ENCODE results near the gene PRLR.

The PRLR gene

GRCh38 chr5:35209862-35210261 is 20.4 kb downstream of the PRLR start:
- Histone ChIP-seq H3K79me2 (ENCODE audit: low read length) (no peaks in the 10 kb centered on the region), H3K4me1 (ENCODE audit: low read length) (no peaks in the 10 kb centered on the region), H3K27ac (ENCODE audit: low read length) (no peak overlapping the region), H3K4me3 (ENCODE audit: low read length) (no peak overlapping the region), H3K27me3 (replicated peaks; ENCODE audit: insufficient read depth, low read length) (no peaks in the 10 kb centered on the region), H3F3A (ENCODE audit: insufficient read depth, low read length) (no peaks in the 10 kb centered on the region), H3K36me3 (replicated peaks; ENCODE audit: insufficient read depth, low read length) (no peaks in the 10 kb centered on the region), H2AFZ (ENCODE audit: low read length) (no peak overlapping the region), H4K20me1 (ENCODE audit: insufficient read depth, low read length) (no peaks in the 10 kb centered on the region), H3K4me2 (ENCODE audit: low read depth, low read length) (no peak overlapping the region), H3K9ac (ENCODE audit: low read length) (no peak overlapping the region), H3K9me3 (replicated peaks; ENCODE audit: insufficient read depth, low read length) (no peaks in the 10 kb centered on the region), H3K9me2 (replicated peaks; ENCODE audit: insufficient read depth, low read length) (no peaks in the 10 kb centered on the region)
- no peak for DNase-seq
- TF ChIP-seq, protein P1, sequence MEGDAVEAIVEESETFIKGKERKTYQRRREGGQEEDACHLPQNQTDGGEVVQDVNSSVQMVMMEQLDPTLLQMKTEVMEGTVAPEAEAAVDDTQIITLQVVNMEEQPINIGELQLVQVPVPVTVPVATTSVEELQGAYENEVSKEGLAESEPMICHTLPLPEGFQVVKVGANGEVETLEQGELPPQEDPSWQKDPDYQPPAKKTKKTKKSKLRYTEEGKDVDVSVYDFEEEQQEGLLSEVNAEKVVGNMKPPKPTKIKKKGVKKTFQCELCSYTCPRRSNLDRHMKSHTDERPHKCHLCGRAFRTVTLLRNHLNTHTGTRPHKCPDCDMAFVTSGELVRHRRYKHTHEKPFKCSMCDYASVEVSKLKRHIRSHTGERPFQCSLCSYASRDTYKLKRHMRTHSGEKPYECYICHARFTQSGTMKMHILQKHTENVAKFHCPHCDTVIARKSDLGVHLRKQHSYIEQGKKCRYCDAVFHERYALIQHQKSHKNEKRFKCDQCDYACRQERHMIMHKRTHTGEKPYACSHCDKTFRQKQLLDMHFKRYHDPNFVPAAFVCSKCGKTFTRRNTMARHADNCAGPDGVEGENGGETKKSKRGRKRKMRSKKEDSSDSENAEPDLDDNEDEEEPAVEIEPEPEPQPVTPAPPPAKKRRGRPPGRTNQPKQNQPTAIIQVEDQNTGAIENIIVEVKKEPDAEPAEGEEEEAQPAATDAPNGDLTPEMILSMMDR (IDR thresholded peaks at IDR 0.05; ENCODE audit: low read length) = no peak
- TF ChIP-seq EZH2phosphoT487 (IDR thresholded peaks at IDR 0.05; ENCODE audit: low read length) (no peak), EZH2 (optimal IDR thresholded peaks at IDR 0.05; ENCODE audit: low read depth, low read length) (no peak)

DNA sequence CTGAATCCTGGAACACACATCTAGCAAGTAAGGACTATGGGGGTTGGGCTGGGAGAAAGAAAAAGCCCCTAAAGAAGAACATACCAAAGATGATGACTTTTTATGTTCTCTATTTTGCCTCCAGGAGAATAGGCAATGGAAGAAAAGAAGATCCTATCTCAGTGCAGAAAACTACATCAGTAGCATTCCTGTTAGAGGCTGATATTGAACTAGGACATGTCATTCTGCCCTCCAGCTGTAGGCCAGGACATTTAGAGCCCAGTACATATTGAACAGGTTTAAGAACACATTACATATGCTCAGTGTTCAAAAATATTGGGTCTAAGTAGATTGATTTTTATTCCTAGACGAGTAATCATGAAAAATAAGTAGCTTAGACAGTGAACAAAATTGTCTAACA is 24.7 kb downstream of the PRLR start:
- Histone ChIP-seq H3K4me2 (ENCODE audit: low read depth, low read length) (no peak overlapping the region), H3K9ac (ENCODE audit: low read length) (no peak overlapping the region), H4K20me1 (ENCODE audit: insufficient read depth, low read length) (no peaks in the 10 kb centered on the region), H3K79me2 (ENCODE audit: low read length) (no peaks in the 10 kb centered on the region), H3K27ac (ENCODE audit: low read length) (no peak overlapping the region), H3K9me2 (replicated peaks; ENCODE audit: insufficient read depth, low read length) (no peaks in the 10 kb centered on the region), H3K36me3 (replicated peaks; ENCODE audit: insufficient read depth, low read length) (no peaks in the 10 kb centered on the region), H3K4me1 (ENCODE audit: low read length) (no peaks in the 10 kb centered on the region), H2AFZ (ENCODE audit: low read length) (no peak overlapping the region), H3F3A (ENCODE audit: insufficient read depth, low read length) (no peaks in the 10 kb centered on the region), H3K27me3 (replicated peaks; ENCODE audit: insufficient read depth, low read length) (no peaks in the 10 kb centered on the region), H3K4me3 (ENCODE audit: low read length) (no peak overlapping the region), H3K9me3 (replicated peaks; ENCODE audit: insufficient read depth, low read length) (no peaks in the 10 kb centered on the region)
- TF ChIP-seq EZH2phosphoT487 (IDR thresholded peaks at IDR 0.05; ENCODE audit: low read length) (no peak), EZH2 (optimal IDR thresholded peaks at IDR 0.05; ENCODE audit: low read depth, low read length) (no peak)
- TF ChIP-seq, protein P1 (IDR thresholded peaks at IDR 0.05; ENCODE audit: low read length) = no peak
- no peak for DNase-seq

DNA sequence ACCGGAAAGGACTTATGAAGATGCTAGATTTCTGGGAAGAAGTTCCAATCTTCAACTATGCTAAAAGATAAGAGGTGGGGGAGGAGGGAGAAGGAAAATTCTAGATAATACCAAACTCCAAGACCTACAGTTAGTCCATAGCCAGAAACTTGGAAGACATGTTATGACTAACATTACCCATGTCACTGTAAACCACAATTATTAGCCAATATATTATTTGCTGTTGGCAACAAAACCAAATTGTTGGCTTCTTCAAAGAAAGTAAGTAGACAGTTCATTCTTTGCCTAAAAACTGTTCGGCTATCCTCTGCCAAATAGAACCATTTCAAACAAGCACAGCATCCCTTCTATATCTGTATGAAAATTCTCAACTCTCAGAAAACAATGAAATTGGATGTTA is 25.1 kb downstream of the PRLR start:
- no peaks in the 10 kb centered on the region for H3K9me2 ChIP-seq (replicated peaks; ENCODE audit: insufficient read depth, low read length)
- H3K9ac ChIP-seq (ENCODE audit: low read length) = no peak overlapping the region
- H3K4me2 ChIP-seq (ENCODE audit: low read depth, low read length) = no peak overlapping the region
- no peaks in the 10 kb centered on the region for H3K36me3 ChIP-seq (replicated peaks; ENCODE audit: insufficient read depth, low read length)
- no peaks in the 10 kb centered on the region for H3K4me1 ChIP-seq (ENCODE audit: low read length)
- no peak for DNase-seq
- H4K20me1 ChIP-seq (ENCODE audit: insufficient read depth, low read length) = no peaks in the 10 kb centered on the region
- TF ChIP-seq EZH2 (optimal IDR thresholded peaks at IDR 0.05; ENCODE audit: low read depth, low read length) (no peak), EZH2phosphoT487 (IDR thresholded peaks at IDR 0.05; ENCODE audit: low read length) (no peak)
- TF ChIP-seq, protein P1 (IDR thresholded peaks at IDR 0.05; ENCODE audit: low read length) = no peak
- H2AFZ ChIP-seq (ENCODE audit: low read length) = no peak overlapping the region
- H3K79me2 ChIP-seq (ENCODE audit: low read length) = no peaks in the 10 kb centered on the region
- H3K27ac ChIP-seq (ENCODE audit: low read length) = no peak overlapping the region
- H3F3A ChIP-seq (ENCODE audit: insufficient read depth, low read length) = no peaks in the 10 kb centered on the region
- H3K9me3 ChIP-seq (replicated peaks; ENCODE audit: insufficient read depth, low read length) = no peaks in the 10 kb centered on the region
- H3K4me3 ChIP-seq (ENCODE audit: low read length) = no peak overlapping the region
- H3K27me3 ChIP-seq (replicated peaks; ENCODE audit: insufficient read depth, low read length) = no peaks in the 10 kb centered on the region

Measured in MM.1S (cell line).